ENCODE data around the gene DNAI4. TPM values are rescaled to one million over a fixed set of nuclear protein-coding genes. Genes with fewer than 3 reads are reported as not detected.
"Not testable (repeated sequence)": the region's sequence is repeated elsewhere in the genome, so short reads cannot be mapped to it uniquely, and the experiment has no call there.

Gene DNAI4, protein sequence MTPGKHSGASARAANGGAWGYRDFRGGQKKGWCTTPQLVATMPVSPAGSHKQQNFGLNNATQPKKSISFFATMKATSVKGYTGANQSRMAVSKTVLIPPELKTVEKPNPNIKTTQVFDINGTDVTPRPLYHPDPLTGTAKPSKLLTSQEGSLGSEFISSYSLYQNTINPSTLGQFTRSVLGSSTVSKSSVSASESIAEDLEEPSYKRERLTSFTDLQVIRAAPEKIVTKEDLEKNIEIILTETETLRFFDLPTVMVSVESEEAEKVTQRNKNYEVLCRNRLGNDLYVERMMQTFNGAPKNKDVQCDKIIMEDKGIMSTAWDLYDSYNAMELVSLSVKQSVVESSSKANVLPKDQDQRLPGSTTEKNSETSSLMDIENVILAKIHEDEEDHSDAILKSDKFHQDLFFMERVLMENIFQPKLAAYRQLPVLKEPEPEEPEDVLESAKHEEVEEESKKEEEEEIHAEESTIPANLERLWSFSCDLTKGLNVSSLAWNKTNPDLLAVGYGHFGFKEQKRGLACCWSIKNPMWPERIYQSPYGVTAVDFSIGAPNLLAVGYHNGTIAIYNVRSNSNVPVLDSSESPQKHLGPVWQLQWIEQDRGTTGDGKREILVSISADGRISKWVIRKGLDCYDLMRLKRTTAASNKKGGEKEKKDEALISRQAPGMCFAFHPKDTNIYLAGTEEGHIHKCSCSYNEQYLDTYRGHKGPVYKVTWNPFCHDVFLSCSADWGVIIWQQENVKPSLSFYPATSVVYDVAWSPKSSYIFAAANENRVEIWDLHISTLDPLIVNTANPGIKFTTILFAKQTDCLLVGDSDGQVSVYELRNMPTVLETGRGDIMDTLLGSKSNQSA
- polyA plus RNA-seq (2014; cell fraction: cytosol; rRNA removed), result 0.89 and 2.5 TPM in 2 replicates
- polyA plus RNA-seq (2014; cell fraction: nucleus; rRNA removed), result 1.5 and 3.6 TPM in 2 replicates

DNA sequence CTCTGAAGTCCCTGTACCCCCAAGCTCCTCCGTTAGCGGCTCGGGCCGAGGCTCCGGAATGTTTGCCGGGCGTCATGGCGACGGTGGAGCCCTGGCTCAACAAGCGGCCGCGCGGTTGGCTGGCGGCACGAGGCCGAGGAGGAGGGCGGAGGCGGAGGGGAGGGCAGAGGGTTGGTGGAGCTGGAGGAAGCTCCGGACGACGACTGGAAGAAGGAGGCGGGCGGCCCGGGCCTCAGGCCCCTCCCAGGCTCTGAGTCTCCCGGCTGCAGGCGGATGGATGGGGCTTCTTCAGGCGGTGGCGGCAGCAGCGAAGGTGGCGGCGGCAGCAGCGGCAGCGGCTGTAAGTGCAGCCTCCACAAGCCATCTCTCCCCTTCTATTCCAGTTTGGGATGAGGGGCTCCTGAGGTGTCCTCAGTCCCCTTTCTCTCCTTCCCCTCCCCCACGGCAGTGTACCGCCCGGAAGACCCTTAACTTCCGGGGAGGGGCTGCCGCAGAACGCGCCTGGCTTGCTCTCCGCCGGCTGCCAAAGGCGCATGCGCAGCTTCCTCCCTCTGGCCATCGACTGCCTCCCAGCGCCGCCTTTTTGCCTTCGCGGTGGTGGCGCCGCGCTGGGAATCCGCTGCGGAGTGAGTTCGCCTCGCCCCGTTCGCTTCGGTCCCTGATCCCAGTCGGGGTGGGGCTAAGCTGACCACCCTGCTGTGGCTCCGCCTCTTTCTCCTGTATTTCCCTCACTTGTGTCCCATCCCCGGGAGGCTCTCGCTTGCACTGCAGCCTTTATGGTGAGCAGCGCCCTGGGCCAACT is at the start of gene DNAI4, which contains the start of gene MIER1:
Gene DNAI4 (minus strand): TSS at position 101 of the 802 bp plus-strand sequence. CDS start 25 bp downstream, at position 76.
Gene MIER1 (plus strand): TSS at position 235 of the 802 bp plus-strand sequence. CDS start 39 bp downstream, at position 274.
- DNase-seq (ENCODE audit: low spot score), result peak; percentile 98

DNA sequence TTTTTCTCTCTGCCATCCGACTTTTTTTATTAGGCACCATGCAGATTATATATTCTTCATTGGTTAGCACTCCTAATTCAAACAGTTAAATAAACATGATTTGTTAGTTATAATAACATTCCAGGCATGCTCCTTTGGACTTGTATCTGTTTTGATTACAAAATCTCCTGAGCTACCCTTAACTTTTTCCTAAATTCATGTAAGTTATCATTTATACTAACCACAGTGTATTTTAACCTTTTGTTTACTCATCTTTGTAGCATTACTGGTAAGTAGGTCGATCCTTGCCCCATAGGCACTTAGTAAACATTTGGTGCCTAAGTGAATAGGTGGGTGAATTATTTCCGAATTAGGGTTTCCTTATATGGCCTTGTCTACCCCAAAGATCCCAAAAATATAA is 43.9 kb upstream of the DNAI4 start:
- no peak for DNase-seq (ENCODE audit: low spot score)

DNA sequence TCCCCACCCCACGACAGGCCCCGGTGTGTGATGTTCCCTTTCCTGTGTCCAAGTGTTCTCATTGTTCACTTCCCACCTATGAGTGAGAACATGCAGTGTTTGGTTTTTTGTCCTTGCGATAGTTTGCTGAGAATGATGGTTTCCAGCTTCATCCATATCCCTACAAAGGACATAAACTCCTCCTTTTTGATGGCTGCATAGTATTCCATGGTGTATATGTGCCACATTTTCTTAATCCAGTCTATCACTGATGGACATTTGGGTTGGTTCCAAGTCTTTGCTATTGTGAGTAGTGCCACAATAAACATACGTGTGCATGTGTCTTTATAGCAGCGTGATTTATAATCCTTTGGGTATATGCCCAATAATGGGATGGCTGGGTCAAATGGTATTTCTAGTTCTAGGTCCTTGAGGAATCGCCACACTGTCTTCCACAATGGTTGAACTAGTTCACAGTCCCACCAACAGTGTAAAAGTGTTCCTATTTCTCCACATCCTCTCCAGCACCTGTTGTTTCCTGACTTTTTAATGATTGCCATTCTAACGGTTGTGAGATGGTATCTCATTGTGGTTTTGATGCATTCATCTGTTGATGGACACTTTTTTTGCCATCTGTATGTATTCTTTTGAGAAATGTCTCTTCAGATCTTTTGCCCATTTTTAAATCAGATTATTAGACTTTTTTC is 41.7 kb upstream of the DNAI4 start:
- DNase-seq (ENCODE audit: low spot score), result not testable (repeated sequence)

DNA sequence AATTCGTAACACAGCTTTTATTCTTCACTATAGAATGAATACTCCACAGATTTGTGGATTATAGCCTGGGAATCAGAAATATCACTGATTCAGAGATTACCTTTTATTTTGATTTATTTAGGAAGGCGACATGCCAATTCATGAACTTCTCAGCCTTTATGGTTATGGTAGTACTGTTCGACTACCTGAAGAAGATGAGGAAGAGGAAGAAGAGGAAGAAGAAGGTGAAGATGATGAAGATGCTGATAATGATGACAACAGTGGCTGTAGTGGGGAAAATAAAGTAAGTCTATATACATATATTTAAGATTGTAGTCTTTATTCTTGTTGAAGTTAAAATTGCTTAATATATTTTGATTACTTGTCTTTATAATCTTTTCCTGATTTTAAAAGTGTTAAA is 33.3 kb upstream of the DNAI4 start:
- DNase-seq (ENCODE audit: low spot score), result no peak

DNA sequence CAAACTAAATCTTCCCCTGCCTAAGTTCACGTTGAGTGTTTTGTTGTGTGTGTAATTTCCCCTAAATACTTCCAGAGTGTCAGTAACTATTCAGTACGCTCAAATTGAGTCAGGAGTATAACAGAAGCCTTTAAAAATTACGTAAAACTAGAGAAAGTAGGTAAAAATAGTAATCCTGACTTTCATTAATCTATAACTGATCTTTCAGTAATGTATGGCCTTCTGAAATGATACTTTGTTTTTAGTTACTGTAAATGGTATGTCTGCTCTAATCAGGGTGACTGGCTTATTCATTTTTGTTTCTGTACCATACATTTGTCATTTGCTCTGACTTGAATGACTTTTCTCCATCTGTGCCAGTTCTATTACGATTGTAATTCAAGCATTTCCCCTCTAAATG is 29.6 kb upstream of the DNAI4 start:
- DNase-seq (ENCODE audit: low spot score), result no peak

DNA sequence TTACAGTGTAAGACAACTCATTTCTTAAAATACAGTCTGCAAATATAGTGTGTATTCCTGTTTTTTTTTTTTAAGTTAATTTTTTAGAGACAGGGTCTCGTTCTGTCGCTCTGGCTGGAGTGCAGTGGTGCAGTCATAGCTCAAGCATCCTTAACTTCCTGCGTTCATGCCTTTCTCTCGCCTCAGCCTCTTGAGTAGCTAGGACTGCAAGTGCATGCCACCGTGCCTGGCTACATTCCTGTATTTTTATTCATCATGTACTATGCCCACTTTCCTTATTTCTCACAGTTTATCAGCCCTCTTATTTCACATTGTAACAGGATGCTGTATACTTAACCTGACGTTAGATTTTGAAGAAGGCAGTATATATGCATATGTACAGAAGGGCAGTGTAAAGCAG is 26.9 kb upstream of the DNAI4 start:
- DNase-seq (ENCODE audit: low spot score), result no peak

DNA sequence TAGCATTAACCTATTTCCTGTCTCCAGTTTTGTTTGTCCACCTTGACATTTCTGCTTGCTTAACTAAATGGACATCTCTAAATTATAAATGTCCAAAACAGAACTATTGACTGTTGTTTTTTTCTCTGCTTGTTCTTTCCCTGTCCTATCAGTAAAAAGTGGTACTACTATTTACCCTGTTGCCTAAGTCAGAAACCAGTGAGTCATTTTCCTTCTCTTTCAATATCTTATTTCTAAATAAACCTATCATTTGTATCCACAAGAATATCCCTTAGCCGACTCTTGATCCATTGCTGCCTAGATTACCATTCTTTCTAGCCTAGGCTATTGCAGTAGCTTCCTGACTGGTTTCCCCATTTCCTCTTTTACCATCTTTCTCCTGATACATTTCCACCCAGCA is 22.6 kb upstream of the DNAI4 start:
- DNase-seq (ENCODE audit: low spot score), result no peak

DNA sequence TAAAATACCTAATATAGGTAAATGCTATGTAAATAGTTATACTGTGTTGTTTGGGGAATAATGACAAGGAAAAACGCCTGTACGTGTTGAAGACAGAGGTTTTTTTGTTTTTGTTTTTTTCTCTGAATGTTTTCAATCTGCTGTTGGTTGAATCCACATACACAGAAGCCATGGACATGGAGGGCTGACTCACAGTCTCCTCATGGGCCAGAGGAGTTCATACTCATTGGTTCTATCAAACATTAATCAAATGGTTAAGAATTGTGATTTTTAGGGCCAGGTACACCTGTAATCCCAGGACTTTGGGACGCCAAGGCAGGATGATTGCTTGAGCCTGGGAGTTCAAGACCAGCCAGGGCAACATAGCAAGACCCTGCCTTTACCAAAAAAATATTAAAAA is 20.7 kb upstream of the DNAI4 start:
- DNase-seq (ENCODE audit: low spot score), result no peak

DNA sequence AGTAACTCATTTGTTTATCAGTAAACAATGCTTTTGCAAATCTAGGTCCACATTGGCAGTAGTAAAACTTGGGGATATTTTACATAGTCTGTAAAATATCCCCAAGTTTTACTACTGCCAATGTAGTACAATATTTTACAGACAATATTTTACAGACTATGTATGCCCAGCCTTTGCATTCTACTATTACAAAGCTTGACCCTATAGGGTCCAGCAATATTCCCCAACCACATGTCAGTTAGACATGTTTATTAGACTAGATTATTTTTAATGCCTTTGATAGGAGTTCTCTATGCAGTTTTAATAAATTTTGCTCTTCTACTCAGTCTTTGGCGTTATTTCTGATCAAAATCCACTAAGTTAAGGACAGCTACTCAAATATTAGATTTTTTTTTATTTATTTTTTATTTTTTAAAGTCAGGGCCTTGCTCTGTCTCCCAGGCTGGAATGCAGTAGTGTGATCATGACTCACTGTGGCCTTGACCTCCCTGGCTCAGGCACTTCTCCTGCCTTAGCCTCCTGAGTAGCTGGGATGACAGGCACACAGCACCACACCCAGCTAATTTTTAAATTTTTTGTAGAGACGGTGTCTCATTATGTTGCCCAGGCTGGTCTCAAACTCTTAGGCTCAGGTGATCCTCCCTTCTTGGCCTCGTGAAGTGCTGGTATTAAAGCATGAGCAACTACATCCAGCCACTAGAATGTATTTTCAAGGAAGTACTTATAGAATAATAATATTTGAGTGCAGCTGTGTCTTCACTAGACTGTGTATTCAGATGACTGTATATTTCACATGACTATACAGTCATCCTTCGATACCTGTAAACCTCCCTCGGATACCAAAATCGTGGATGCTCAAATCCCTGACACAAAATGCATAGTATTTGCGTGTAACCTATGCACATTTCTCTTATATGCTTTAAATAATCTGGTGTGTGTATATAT is 19.9 kb upstream of the DNAI4 start:
- DNase-seq (ENCODE audit: low spot score), result no peak

DNA sequence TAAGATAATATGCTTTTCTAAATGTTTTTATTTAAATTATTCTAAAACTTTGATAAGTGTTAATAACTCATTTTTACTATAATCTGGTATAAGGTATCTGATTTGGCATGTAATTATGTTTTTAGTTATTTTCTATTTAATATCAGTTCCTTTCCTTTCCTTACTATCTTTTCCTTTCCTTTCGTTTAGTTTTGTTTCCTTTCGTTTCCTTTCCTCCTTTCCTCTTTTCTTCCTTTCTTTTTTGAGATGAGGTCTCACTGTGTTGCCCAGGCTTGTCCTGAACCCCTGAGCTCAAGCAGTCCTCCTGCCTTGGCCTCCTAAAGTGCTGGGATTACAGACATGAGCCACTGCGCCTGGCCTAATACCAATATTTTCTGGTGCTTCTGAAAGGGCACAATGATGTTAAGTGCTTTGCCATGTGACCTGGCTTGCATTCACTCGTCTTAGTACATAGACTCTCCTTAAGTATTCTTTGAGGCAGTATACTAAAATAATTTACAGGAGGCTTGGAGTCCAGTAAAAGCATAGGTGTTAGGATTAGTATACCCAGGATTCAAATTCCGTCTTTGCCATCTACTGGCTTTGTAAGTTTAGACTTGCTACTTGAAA is 18.8 kb upstream of the DNAI4 start:
- no peak for DNase-seq (ENCODE audit: low spot score)

DNA sequence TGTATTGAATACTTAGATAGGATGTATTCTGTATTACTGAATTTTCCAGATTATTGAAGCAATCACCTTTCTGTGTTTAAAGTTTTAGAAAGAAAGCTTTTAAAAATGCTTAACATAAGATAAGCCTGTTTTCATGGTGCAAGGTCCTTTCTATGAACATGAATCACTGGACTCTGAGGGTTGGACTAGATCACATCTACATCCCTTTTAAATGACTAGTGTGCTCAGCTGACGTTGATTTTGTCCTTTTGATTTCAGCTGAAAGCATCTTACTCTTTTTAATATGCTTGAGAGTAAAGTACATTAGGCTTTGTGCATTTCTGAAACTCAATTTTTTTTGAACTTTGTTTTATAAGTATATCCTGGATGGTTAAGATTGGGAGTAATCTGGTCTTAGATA is 16.3 kb upstream of the DNAI4 start:
- DNase-seq (ENCODE audit: low spot score), result no peak

DNA sequence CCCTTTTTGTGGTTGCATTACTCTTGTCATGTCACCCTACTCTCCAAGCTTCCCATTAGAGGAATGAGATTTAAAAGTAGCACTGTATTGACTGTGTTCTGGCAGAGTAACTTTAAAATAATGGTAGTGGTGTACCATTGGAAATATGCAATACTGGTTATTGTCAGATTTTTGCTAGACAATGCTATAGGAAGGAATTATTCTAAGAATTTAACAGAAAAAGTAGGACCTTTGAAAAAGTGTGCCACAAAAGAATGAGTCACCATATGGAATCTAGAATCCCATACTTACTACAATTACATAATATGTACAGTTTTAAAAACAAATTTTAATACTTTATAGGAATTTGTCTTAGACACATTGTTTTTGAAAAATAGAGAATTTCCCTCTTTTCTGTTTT is 14.0 kb upstream of the DNAI4 start:
- no peak for DNase-seq (ENCODE audit: low spot score)

DNA sequence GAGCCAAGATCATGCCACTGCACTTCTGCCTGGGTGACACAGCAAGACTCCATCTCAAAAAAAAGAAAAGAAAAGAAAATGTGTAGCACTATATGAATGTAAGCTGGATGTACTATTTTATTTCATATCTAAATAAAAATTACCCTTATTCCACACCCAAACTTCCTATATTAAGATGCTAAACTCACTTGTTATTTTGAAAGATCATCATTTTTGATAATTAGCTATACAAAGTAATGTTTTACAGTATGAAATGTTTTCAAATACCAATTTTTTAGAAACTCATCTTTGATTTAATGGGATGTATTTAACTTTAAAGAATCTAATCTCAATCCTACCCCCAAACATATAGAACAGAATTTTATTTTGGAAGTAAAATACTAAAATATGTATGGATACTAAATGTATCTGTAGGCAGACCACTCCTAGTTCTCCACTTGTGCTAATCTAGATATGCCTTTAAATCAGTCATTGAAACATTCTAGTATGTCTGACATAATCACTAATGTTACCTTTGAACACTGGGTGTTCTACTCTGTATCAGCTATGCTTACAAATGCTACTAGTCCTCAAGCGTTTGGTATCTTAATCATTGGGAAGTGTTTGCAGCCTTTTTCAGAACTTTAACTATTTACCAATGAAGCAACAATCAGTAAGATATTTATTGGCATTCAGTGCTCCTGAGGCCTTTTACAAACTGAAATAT is 13.0 kb upstream of the DNAI4 start:
- DNase-seq (ENCODE audit: low spot score), result no peak

DNA sequence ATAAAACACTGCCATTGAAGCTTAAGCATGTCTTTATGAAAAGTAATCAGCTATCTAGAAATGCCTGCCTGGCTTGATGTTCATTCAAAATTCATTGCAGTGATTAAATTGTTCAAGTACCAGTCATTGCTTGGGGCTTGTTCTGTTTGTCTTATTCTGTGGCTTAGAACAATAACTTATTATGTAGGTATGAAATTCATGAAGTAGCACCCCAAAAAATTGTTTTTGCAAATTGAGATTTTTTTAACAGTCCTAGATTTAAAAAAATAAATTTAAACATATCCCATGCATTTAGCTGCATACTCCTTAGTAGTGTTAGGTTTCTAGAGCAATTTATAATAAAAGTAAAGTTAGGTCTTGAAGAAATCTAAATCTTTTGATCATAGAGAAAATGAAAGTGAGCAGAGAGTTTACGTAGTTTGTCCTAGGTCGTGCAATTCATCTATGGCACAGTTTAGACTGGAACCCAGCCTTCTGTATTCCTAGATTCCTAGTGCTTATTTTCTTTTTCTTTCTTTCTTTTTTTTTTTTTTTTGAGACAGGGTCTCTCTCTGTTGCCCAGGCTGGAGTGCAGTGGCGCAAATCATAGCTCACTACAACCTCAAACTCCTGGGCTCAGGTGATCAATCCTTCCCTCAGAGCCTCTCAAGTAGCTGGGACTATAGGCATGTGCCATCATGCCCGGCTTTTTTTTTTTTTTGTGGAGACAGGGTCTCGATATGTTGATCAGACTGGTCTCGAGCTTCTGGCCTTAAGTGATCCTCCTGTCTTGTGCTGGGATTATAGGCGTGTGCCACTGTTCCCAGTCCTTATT is 9.4 kb upstream of the DNAI4 start:
- DNase-seq (ENCODE audit: low spot score), result no peak

DNA sequence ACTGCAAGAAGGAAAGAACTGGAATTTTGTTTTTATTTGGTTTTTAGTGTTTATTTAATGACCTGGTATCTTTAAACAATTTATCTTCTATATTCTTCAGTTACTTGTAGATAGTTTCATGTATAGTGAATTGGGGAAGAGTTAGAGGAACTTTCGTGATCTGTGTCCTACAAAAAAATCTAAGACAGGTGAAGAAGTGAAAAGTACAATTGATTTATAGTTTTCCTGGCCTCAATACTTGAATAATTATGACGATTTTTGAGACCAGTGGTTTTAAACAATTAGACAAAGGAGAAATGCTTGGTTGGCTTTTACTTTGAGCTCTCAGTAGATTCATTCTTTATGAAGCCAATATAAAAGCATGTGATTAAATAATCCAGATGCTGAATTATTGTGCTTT is 7.6 kb upstream of the DNAI4 start:
- no peak for DNase-seq (ENCODE audit: low spot score)

DNA sequence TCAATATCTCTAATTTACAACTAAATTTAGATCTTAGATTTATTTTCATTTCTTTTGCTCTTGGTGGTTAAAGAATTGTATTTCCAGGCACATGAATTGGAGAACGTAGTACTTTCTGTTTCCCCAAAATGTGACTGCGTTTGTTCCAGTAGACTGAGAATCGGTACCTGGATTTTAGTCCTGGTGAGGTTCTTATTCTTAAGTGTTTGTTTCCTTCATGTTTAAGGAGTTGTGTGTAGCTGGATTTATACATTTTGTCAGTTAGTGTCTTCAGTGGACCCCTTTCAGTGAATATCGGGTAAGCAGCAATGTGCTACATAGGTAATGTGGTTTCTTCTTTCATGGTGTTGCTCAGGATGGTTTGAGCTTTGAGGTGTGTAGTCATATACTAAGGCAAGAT is 6.9 kb upstream of the DNAI4 start:
- no peak for DNase-seq (ENCODE audit: low spot score)

DNA sequence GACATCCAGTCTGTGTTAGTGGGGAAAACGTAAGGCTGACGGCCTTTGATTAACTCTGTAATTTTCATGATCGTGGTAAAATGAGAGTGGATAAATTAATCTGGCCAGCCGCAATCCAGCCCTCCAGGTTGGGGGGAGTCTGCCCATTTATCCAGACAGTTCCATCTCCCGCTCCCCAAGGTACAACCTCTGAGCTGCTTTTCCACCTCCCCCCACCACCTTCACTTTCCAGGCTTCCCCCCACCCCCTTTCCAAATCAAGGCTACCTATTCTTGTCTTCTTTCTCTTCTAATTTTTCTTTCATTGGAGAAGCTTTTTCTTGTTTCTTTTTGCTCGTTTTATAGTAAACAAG is 6.1 kb upstream of the DNAI4 start:
- no peak for DNase-seq (ENCODE audit: low spot score)
